Smooth muscle cell (in vitro differentiated cells): ENCODE measurements around the gene SCAI. TPM values are rescaled to one million over a fixed set of nuclear protein-coding genes. Genes with fewer than 3 reads are reported as not detected.

Experiments
- DNase-seq: peaks from one replicate; lab custom pipeline; 2025; ENCODE audit not compliant: unreplicated experiment; lab: John Stamatoyannopoulos, UW
- H2AFZ ChIP-seq: fragments of 200-600 bp; sonication (generic); 2 replicates; pipeline ENCODE4 v1.6.0; 2016; ENCODE audit warnings: antibody characterized with exemption, low read depth, mild to moderate bottlenecking
- H3F3A ChIP-seq: fragments of 200-600 bp; sonication (generic); 2 replicates; pipeline ENCODE4 v1.6.0; 2017; ENCODE audit warnings: antibody characterized with exemption, low read depth
- H3K27ac ChIP-seq: fragments of 200-600 bp; sonication (generic); 2 replicates; pipeline ENCODE4 v1.5.1; 2016; ENCODE audit warnings: low read depth, mild to moderate bottlenecking
- H3K27me3 ChIP-seq: fragments of 200-600 bp; sonication (generic); 2 replicates; pipeline ENCODE4 v1.6.1; 2016; ENCODE audit warnings: low read depth, mild to moderate bottlenecking
- H3K36me3 ChIP-seq: fragments of 200-600 bp; sonication (generic); 2 replicates; pipeline ENCODE4 v1.5.1; 2016; ENCODE audit warnings: low read depth
- H3K4me1 ChIP-seq: fragments of 200-600 bp; sonication (generic); 2 replicates; pipeline ENCODE4 v1.5.1; 2016; ENCODE audit warnings: low read depth
- H3K4me2 ChIP-seq: fragments of 200-600 bp; sonication (generic); 2 replicates; pipeline ENCODE4 v1.6.0; 2016; ENCODE audit warnings: mild to moderate bottlenecking
- H3K4me3 ChIP-seq: fragments of 200-600 bp; sonication (generic); 2 replicates; pipeline ENCODE4 v1.5.1; 2016; ENCODE audit warnings: mild to moderate bottlenecking
- H3K79me2 ChIP-seq: fragments of 200-600 bp; sonication (generic); 2 replicates; pipeline ENCODE4 v1.6.0; 2016; ENCODE audit warnings: low read depth, mild to moderate bottlenecking
- H3K9ac ChIP-seq: fragments of 200-600 bp; sonication (generic); 2 replicates; pipeline ENCODE4 v1.6.0; 2016; ENCODE audit warnings: low read depth
- H3K9me3 ChIP-seq: fragments of 200-600 bp; sonication (generic); replicated peaks from 2 replicates; pipeline ENCODE4 v1.5.1; 2016; ENCODE audit warnings: low read depth
- H4K20me1 ChIP-seq: fragments of 200-600 bp; sonication (generic); 2 replicates; pipeline ENCODE4 v1.6.0; 2016; ENCODE audit warnings: low read depth
- CTCF ChIP-seq: fragments of 200-600 bp; sonication (generic); IDR thresholded peaks from 2 replicates; pipeline ENCODE4 v1.5.1; 2017; ENCODE audit warnings: borderline replicate concordance, mild to moderate bottlenecking, antibody characterized with exemption; ENCODE audit not compliant: insufficient read depth, poor library complexity, severe bottlenecking
- WGBS: methylation state at CpG from one replicate; pipeline ENCODE4 v1.1.7; 2016; ENCODE audit warnings: low lambda C conversion rate; 5-methylcytosine and 5-hydroxymethylcytosine counted together
- polyA plus RNA-seq: library from polyadenylated mRNA; unstranded; fragments of >200 nt; fragmentation: Nextera tagmentation; extraction: Ambion mirVana; gene quantifications from 2 replicates; pipeline ENCODE4 v1.2.1, GENCODE V29; 2016
- total RNA-seq: library from RNA; depleted of rRNA; stranded (reverse); fragments of >200 nt; gene quantifications from 2 replicates; pipeline ENCODE4 v1.2.3, GENCODE V29; 2014

Gene SCAI
- total and polyA plus RNA-seq, 2 experiments from 2014 or later, result 0.81 to 8.4 TPM

DNA sequence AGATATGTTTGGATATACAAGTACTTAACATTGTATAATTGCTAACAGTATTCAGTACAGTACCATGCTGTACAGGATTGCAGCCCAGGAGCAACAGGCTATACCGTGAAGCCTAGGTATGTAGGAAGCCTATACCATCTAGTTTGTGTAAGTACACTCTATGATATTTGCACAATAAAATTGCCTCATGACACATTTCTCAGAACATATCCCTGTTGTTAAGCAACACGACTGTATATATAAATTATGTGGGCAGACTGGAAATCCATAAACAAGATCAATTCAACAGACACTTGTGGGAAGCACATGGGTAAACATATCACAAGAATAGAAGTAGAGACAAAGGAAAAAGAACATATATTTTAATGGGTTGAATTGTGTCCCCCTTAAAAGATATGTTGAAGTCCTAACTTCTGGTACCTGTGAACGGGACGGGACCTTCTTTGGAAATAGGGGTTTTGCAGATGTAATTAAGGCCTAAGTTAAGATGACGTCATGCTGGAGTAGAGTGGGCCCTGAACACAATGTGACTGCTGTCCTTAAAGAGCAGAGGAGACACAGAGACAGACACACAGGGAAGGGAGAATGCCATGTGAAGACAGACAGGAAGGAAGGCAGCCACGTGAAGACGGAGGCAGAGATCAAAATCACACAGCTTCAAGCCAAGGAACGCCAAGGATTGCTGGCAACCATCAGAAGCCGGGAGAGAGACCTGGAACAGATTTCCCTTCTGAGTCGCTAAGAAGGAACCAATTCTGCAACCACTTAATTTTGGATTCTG, 76.3 kb downstream of the SCAI start:
- Histone ChIP-seq H3K27me3 (no peaks in the 10 kb centered on the region), H3K4me1 (no peaks in the 10 kb centered on the region), H3K9me3 (no peaks in the 10 kb centered on the region), H2AFZ (peak overlapping the region; percentile 58), H3K79me2 (no peaks in the 10 kb centered on the region), H3K27ac (peak overlapping the region; percentile 27), H4K20me1 (no peaks in the 10 kb centered on the region), H3K9ac (no peak overlapping the region), H3K4me3 (no peak overlapping the region), H3K36me3 (no peaks in the 10 kb centered on the region), H3F3A (no peaks in the 10 kb centered on the region), H3K4me2 (peak overlapping the region; percentile 51)
- WGBS, result 51% methylated on average over 10 of the region's 10 CpGs
- DNase-seq, result no peak
- TF ChIP-seq CTCF, result no peak

GRCh38 chr9:125061391-125061790, 81.9 kb downstream of the SCAI start:
- WGBS, result 91% methylated on average over 3 of the region's 3 CpGs
- H3K79me2 ChIP-seq, result no peaks in the 10 kb centered on the region
- H4K20me1 ChIP-seq, result no peaks in the 10 kb centered on the region
- no peak overlapping the region for H2AFZ ChIP-seq
- H3K9me3 ChIP-seq, result no peaks in the 10 kb centered on the region
- DNase-seq, result no peak
- H3K36me3 ChIP-seq, result no peaks in the 10 kb centered on the region
- H3K27me3 ChIP-seq, result no peaks in the 10 kb centered on the region
- H3K27ac ChIP-seq, result no peak overlapping the region
- no peaks in the 10 kb centered on the region for H3F3A ChIP-seq
- no peaks in the 10 kb centered on the region for H3K4me1 ChIP-seq
- no peak overlapping the region for H3K4me3 ChIP-seq
- no peak overlapping the region for H3K4me2 ChIP-seq
- no peak overlapping the region for H3K9ac ChIP-seq
- TF ChIP-seq CTCF, result no peak

GRCh38 chr9:125049212-125050049, 93.9 kb downstream of the SCAI start:
- 70% methylated on average over 5 of the region's 5 CpGs for WGBS
- Histone ChIP-seq H3K9me3 (no peaks in the 10 kb centered on the region), H3K27me3 (no peaks in the 10 kb centered on the region), H3K4me1 (no peaks in the 10 kb centered on the region), H4K20me1 (no peaks in the 10 kb centered on the region), H3K79me2 (no peaks in the 10 kb centered on the region), H3F3A (no peaks in the 10 kb centered on the region), H3K4me2 (no peak overlapping the region), H3K36me3 (no peaks in the 10 kb centered on the region), H3K9ac (no peak overlapping the region), H3K4me3 (no peak overlapping the region), H3K27ac (no peak overlapping the region), H2AFZ (no peak overlapping the region)
- TF ChIP-seq CTCF, result no peak
- no peak for DNase-seq
